Adrenal gland (tissue), 12 donors: ENCODE measurements around the gene LMF2. TPM values are rescaled to one million over a fixed set of nuclear protein-coding genes. Genes with fewer than 3 reads are reported as not detected.

Experiments used
- DNase-seq, 7 donors: peaks; one replicate each; pipeline ENCODE4 v3.0.0-alpha.2; 2019 to 2020
- H3K27ac ChIP-seq, 5 donors: fragments of 200-600 bp; sonication (generic) in 4 of 5; 1 replicate in 3 of 5; 2 replicates in 2 of 5; pipeline versions ENCODE4 v1.5.1 to v1.8.0; 2016 to 2020; ENCODE audit warnings: mild to moderate bottlenecking in 1 of 5
- H3K27me3 ChIP-seq: fragments of 200-600 bp; 2 replicates; pipeline ENCODE4 v1.8.0; 2021
- H3K36me3 ChIP-seq, 2 donors: fragments of 200-600 bp; replicated peaks in 1 of 2; 1 replicate in 1 of 2; 2 replicates in 1 of 2; pipeline versions ENCODE4 v1.5.1 to v1.8.0; 2018 to 2022
- H3K4me1 ChIP-seq, 2 donors: fragments of 200-600 bp; replicated peaks in 1 of 2; 1 replicate in 1 of 2; 2 replicates in 1 of 2; pipeline versions ENCODE4 v1.5.1 to v1.8.0; 2018 to 2021
- H3K4me3 ChIP-seq, 4 donors: fragments of 200-600 bp; sonication (generic) in 3 of 4; one replicate each; pipeline ENCODE4 v1.5.1; 2016 to 2018
- H3K9me3 ChIP-seq, 3 donors: fragments of 200-600 bp; sonication (generic) in 1 of 3; replicated peaks in 1 of 3; 1 replicate in 2 of 3; 2 replicates in 1 of 3; pipeline versions ENCODE4 v1.5.1 to v1.8.0; 2016 to 2021
- POLR2A ChIP-seq, 2 donors: fragments of 450-650 bp; IDR thresholded peaks; one replicate each; pipeline ENCODE4 v1.6.1; 2017; ENCODE audit warnings: antibody characterized with exemption in 2 of 2, mild to moderate bottlenecking in 2 of 2, moderate library complexity in 1 of 2
- WGBS, 4 donors: extraction: QIAGEN DNeasy Blood & Tissue Kit in 2 of 4; methylation state at CpG; one replicate each; pipeline versions ENCODE4 v1.1.5 to v1.1.7; 2013 to 2017; 5-methylcytosine and 5-hydroxymethylcytosine counted together
- intact Hi-C, 2 donors: fragments of 100-400 bp; cut with DNase I; formaldehyde crosslinking; loops; one replicate each; pipeline versions ENCODE4 v1.14.1 to v1.15.0; 2022 to 2023
- polyA plus RNA-seq, 3 donors: library from polyadenylated mRNA; stranded (reverse); fragments of 200-250 nt in 2 of 3; fragments of 350-450 nt in 1 of 3; fragmentation: Illumina TruSeq in 1 of 3; extraction: RNeasy Lipid Tissue Mini Kit (QIAGEN cat#74804) in 1 of 3; gene quantifications; one replicate each; pipeline ENCODE4 v1.2.3, GENCODE V29; 2013 to 2014
- total RNA-seq, 9 donors: library from RNA; depleted of rRNA in 4 of 9; stranded (reverse); fragments of >200 nt in 4 of 9; fragments of 120-200 nt in 1 of 9; fragmentation: NEBNext Ultra II Directional in 1 of 9; extraction: Animal tissue kit (Norgen Biotek cat#: 25700) in 1 of 9; gene quantifications; one replicate each; pipeline versions ENCODE4 v1.1.0 to v1.2.4, GENCODE V29; 2013 to 2023
- TF ChIP-seq, protein P1 (sequence below), 6 experiments: fragments of 450-650 bp in 4 of 6; fragments of 200-600 bp in 2 of 6; sonication (generic) in 1 of 6; IDR thresholded peaks; 1 replicate in 5 of 6; 2 replicates in 1 of 6; pipeline versions ENCODE4 v1.5.1 to v1.8.0; 2016 to 2021; ENCODE audit warnings: antibody characterized with exemption in 6 of 6, mild to moderate bottlenecking in 2 of 6, moderate library complexity in 1 of 6
- donor health status: healthy with polysubstance abuse.
- donor health status: Bipolar disorder and iron deficiency.
- donor health status: DM: yes; HTN: yes; CAD: no.
- donor health status: DM: no; HTN: no; CAD: no.
- donor health status: DM: no; HTN: no; CAD: no.
- donor health status: DM: yes; HTN: yes; CAD: no.

LMF2 gene
- total and polyA plus RNA-seq, 12 donors: 6.3 to 120 (median 78.3) TPM

DNA sequence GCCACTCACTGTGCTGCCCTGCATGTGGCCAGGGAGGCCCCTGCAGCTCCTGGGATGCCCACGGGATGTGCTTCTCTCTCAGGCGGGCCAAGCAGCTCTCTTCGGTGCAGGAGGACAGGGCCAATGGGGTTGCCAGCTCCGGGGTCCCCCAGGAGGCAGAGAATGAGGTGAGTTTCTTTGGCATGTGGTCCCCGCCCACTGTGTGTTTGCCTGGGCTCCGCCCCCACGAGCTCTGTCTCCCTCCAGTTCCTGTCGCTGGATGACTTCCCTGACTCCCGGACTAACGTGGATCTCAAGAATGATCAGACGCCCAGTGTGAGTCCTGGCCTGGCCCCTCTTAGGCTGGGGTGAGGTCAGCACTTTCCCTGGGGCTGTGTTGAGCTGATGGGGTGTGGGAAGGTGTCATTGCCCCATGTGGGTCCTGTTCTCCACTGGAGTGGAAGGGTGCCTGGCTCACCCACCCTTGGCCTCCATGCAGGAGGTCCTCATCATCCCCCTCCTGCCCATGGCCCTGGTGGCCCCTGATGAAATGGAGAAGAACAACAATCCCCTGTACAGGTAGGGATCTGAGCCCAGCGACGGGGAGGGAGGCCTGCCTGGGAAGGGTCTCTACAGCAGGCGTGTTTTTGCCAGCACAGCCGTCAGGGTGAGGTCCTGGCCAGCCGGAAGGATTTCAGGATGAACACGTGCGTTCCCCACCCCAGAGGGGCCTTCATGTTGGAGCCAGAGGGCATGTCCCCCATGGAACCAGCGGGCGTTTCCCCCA, 10.2 kb upstream of the LMF2 start:
- Histone ChIP-seq H3K27me3 (no peaks in the 10 kb centered on the region), H3K4me3 (no peak overlapping the region), H3K9me3 (no peaks in the 10 kb centered on the region), H3K27ac (no peak overlapping the region), H3K4me1 (no peaks in the 10 kb centered on the region), H3K36me3 (peaks cover 0 to 40% of the 10 kb centered on the region in 2 donors)
- DNase-seq: no peak
- intact Hi-C loops: no loop called here
- TF ChIP-seq POLR2A (IDR thresholded peaks at IDR 0.05): no peak
- TF ChIP-seq, protein P1, sequence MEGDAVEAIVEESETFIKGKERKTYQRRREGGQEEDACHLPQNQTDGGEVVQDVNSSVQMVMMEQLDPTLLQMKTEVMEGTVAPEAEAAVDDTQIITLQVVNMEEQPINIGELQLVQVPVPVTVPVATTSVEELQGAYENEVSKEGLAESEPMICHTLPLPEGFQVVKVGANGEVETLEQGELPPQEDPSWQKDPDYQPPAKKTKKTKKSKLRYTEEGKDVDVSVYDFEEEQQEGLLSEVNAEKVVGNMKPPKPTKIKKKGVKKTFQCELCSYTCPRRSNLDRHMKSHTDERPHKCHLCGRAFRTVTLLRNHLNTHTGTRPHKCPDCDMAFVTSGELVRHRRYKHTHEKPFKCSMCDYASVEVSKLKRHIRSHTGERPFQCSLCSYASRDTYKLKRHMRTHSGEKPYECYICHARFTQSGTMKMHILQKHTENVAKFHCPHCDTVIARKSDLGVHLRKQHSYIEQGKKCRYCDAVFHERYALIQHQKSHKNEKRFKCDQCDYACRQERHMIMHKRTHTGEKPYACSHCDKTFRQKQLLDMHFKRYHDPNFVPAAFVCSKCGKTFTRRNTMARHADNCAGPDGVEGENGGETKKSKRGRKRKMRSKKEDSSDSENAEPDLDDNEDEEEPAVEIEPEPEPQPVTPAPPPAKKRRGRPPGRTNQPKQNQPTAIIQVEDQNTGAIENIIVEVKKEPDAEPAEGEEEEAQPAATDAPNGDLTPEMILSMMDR (IDR thresholded peaks at IDR 0.05): no peak
- 86 to 91% (median 90%) methylated on average over 9 to 20 of the region's 20 CpGs for WGBS, 4 donors

DNA sequence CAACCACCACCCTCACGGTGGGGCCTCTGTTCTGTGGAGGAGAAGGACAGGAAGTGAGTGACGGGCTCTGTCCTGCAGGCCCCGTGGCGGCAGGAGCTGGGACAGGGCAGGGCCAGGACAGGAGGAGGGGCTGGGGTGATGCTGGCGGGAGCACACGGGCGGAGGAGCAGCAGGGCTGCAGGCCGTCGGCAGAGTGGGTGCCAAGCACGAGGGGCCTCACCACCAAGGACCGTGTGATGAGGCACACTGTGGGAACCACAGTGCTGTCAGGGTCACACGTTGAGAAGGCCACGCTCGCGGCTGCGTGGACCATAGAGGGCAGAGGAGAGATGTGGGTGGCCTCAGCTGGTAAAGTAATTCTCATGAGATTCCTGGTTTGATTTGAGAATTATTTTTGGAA, 9.4 kb upstream of the LMF2 start:
- peaks cover 0 to 32% of the 10 kb centered on the region in 2 donors for H3K36me3 ChIP-seq
- H3K27ac ChIP-seq: no peak overlapping the region
- no peak overlapping the region for H3K4me3 ChIP-seq
- H3K4me1 ChIP-seq: no peaks in the 10 kb centered on the region
- no peak for DNase-seq
- intact Hi-C loops: no loop called here
- TF ChIP-seq POLR2A (IDR thresholded peaks at IDR 0.05): no peak
- TF ChIP-seq, protein P1 (IDR thresholded peaks at IDR 0.05): no peak
- 78 to 85% (median 83%) methylated on average over 15 to 16 of the region's 16 CpGs for WGBS, 4 donors
- H3K27me3 ChIP-seq: no peaks in the 10 kb centered on the region
- H3K9me3 ChIP-seq: no peaks in the 10 kb centered on the region

DNA sequence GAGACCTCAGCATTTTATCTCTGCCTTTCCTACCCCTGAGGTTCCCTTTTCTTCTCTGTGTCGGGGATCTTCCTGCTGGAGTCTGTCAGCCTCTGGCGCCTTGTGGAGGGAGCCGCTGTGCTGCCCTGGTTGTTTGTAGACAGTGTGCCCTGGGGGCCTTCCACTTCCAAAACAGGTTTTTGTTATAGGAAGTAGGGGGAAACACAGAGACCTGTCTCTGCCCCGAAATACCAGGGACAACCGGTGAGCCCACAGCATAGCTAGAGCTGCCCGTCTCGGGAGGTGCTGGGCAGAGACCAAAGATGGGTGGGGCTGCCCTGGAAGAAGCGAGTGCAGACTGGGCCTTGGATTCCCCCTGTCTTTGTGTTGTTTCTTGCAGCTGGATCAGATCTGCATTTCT, 8.6 kb upstream of the LMF2 start:
- Histone ChIP-seq H3K27ac (no peak overlapping the region), H3K27me3 (no peaks in the 10 kb centered on the region), H3K36me3 (peaks cover 0 to 28% of the 10 kb centered on the region in 2 donors), H3K4me3 (no peak overlapping the region), H3K9me3 (no peaks in the 10 kb centered on the region), H3K4me1 (no peaks in the 10 kb centered on the region)
- intact Hi-C loops: no loop called here
- no peak for TF ChIP-seq POLR2A (IDR thresholded peaks at IDR 0.05)
- TF ChIP-seq, protein P1 (IDR thresholded peaks at IDR 0.05): no peak
- DNase-seq: no peak
- WGBS, 4 donors: 89 to 99% (median 95%) methylated on average over 6 to 8 of the region's 8 CpGs

DNA sequence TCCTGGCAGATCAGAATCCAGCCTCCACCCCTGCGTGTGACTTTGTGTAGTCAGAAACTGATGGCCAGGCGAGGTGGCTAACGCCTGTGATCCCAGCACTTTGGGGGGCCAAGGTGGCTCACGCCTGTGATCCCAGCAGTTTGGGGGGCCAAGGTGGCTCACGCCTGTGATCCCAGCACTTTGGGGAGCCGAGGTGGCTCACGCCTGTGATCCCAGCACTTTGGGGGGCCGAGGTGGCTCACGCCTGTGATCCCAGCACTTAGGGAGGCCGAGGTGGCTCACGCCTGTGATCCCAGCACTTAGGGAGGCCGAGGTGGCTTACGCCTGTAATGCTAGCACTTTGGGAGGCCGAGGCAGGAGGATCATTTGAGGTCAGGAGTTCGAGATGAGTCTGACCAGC, 5.7 kb upstream of the LMF2 start:
- no peak for DNase-seq
- no peaks in the 10 kb centered on the region for H3K27me3 ChIP-seq
- H3K27ac ChIP-seq: no peak overlapping the region
- peaks cover 0 to 9% of the 10 kb centered on the region in 2 donors for H3K36me3 ChIP-seq
- TF ChIP-seq, protein P1 (IDR thresholded peaks at IDR 0.05): no peak
- H3K4me3 ChIP-seq: no peak overlapping the region
- 90 to 96% (median 94%) methylated on average over 8 to 15 of the region's 15 CpGs for WGBS, 4 donors
- no peaks in the 10 kb centered on the region for H3K9me3 ChIP-seq
- H3K4me1 ChIP-seq: peaks cover 0 to 11% of the 10 kb centered on the region in 2 donors
- intact Hi-C loops: no loop called here
